ENCODE measurements around the gene BBS9.

The BBS9 gene

GRCh38 chr7:33632322-33632721, 503.0 kb downstream of the BBS9 start:
- FAIRE-seq = no peak
- no peak for DNase-seq (ENCODE audit: insufficient read length, low spot score)

- no peak for DNase-seq (ENCODE audit: insufficient read length, low spot score)
Observed at GRCh38 chr7:33632840-33633525, 503.6 kb downstream of the BBS9 start.

GRCh38 chr7:33634606-33635005, 505.2 kb downstream of the BBS9 start:
- DNase-seq (ENCODE audit: insufficient read length, low spot score) = no peak
- FAIRE-seq = no peak

More at GRCh38 chr7:33632840-33633525, 503.6 kb downstream of the BBS9 start:
- FAIRE-seq = no peak

- DNase-seq (ENCODE audit: insufficient read length, low spot score) (no peak), FAIRE-seq (no peak)
Observed at GRCh38 chr7:33636359-33636758, 507.0 kb downstream of the BBS9 start.

- FAIRE-seq (no peak), DNase-seq (ENCODE audit: insufficient read length, low spot score) (no peak)
Observed at GRCh38 chr7:33639552-33640197, 510.3 kb downstream of the BBS9 start.

- no peak for DNase-seq (ENCODE audit: insufficient read length, low spot score)
- FAIRE-seq = no peak
Observed at GRCh38 chr7:33640741-33641140, 511.4 kb downstream of the BBS9 start.

DNA sequence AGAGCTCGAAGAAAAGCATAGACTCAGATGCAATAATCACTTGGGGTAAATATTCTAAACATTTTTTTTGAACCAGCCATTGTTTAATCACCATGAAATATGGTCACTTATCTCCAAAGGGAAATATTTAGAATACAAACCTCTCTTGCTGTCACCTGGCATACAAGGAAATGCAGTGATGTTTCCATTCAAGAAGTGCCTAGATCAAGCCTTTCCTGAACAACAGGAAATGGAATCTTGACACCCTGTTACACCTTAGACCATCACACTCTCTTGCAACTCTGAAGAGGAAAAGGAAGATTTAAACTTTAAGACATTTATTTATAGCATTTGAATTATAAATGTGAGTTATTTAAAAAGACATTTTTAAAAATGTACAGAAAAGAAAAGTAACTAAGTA, 512.9 kb downstream of the BBS9 start:
- no peak for FAIRE-seq
- DNase-seq (ENCODE audit: insufficient read length, low spot score) = no peak

- no peak for DNase-seq (ENCODE audit: insufficient read length, low spot score)
- no peak for FAIRE-seq
Observed at GRCh38 chr7:33643530-33643929, 514.2 kb downstream of the BBS9 start.

DNA sequence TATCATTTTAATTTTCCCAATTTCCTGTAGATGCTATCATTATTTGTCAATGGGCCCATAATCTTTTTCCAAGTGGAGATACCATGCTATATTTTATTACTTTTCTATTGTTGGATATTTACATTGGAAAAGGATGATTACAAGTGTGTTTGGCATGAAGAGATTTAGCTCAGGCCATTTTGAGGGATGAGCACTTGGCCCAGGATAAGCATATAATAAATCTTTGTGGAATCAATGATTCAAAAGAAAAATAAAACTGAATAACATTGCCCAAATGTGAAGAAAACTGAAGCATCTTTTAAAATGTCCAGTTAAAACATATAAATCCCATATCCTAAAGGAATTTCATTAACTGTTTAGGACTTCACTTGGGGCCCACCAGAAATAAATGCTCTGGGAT, 515.1 kb downstream of the BBS9 start:
- DNase-seq (ENCODE audit: insufficient read length, low spot score) (no peak), FAIRE-seq (no peak)

- FAIRE-seq (no peak), DNase-seq (ENCODE audit: insufficient read length, low spot score) (no peak)
Observed at GRCh38 chr7:33645104-33645503, 515.7 kb downstream of the BBS9 start.

DNA sequence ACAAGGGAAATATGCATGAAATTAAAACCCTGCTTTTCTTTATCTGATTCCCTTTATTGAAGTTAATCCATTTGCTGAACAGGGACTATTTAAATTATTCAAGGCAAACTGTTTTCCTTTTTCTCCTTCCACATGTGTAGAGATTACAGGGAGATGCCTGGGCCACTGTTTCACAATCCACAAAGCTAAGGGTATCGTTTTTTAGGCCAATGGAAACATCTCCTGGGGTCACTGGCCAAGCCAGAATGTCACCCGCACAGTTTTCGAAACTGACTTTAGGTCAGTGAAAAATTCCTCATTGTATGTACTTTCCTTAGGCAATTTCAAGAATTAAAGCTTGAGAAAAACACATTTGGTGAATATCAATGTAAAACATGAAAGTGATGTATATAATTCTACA, 516.8 kb downstream of the BBS9 start:
- no peak for DNase-seq (ENCODE audit: insufficient read length, low spot score)
- no peak for FAIRE-seq

- no peak for FAIRE-seq
- no peak for DNase-seq (ENCODE audit: insufficient read length, low spot score)
Observed at GRCh38 chr7:33646891-33647391, 517.6 kb downstream of the BBS9 start.

DNA sequence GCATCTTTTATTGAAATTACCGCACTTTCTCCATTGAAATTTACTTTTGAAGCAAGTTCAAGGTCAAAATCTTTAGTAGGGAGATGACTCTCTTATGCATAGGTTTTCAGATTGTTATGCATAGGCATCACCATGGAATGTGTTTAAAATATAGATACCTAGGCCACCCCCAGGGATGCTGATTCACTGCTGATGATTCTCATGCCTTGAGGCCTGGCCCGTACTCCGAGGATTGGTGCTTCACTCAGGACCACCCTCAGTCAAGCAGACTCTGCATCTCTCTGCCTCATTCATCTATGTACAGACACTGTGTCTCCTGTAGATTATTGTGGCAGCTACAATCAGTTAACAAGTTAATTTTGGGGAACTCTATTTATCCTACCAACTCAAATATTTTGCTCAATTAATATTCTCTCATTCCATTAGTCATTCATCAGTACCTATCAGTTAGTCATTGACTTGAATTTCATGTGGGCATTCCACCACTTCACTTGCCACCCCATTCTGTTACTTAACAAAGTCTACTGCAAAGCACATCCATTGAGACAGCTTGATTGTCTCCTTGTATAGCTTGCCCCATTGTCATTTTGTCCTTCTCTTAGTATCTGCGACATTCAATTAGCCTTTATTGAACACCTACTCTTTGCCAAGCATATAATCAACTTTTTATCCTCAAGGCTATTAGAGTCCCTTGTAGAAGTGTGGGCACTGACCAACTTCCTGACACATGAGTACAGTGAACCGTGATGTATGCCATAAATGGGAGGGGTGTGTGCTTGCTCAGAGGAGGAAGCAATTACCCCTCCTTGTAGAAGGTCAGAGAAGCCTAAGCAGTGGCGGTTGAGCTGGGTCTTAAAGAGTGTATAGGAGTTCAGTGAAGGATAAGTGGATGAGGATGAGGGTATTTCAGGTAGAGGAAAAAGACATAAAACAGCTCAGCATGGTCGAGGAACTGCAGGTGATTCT, 520.4 kb downstream of the BBS9 start:
- DNase-seq (ENCODE audit: insufficient read length, low spot score) (no peak), FAIRE-seq (no peak)

- no peak for DNase-seq (ENCODE audit: insufficient read length, low spot score)
- FAIRE-seq = no peak
Observed at GRCh38 chr7:33650828-33651227, 521.5 kb downstream of the BBS9 start.

- FAIRE-seq (no peak), DNase-seq (ENCODE audit: insufficient read length, low spot score) (no peak)
Observed at GRCh38 chr7:33651998-33652515, 522.7 kb downstream of the BBS9 start.

DNA sequence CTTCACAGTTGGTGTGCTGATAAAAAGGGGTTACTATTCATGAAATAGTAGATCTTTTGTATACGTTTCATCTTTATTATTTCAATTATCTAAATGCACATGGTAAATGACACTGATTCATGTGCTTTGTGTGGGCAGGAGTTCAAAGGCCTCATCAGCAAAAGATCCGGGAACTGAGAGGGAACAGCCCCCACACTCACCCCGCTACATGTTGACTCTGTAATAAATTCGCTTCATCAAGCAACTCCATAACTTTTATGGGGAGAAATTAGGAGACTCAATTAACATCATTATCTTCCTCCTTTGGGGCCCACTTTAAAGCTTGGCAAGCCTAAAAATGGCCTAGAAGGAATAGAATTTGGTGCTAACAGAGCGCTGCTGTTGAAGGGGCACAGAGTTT, 525.3 kb downstream of the BBS9 start:
- FAIRE-seq (no peak), DNase-seq (ENCODE audit: insufficient read length, low spot score) (no peak)
